ENCODE data around the gene OBSCN. TPM values are rescaled to one million over a fixed set of nuclear protein-coding genes. Genes with fewer than 3 reads are reported as not detected.
A peak's percentile ranks its signal among the peaks of the same experiment; 100 is the strongest.

The OBSCN gene
- total RNA-seq, 1 donor: 13.0 TPM

GRCh38 chr1:228209657-228210056 lies 1.8 kb downstream of the OBSCN start:
- no peak for TF ChIP-seq CTCF (IDR thresholded peaks at IDR 0.05; ENCODE audit: insufficient read depth, low read depth, low read length)

GRCh38 chr1:228210076-228210651 lies 2.3 kb downstream of the OBSCN start:
- no peak overlapping the region for H3K4me3 ChIP-seq (ENCODE audit: low read depth, low read length)
- DNase-seq (ENCODE audit: low read depth): peak; percentile 57
- TF ChIP-seq CTCF (IDR thresholded peaks at IDR 0.05; ENCODE audit: insufficient read depth, low read depth, low read length): no peak

More at GRCh38 chr1:228209657-228210056, 1.8 kb downstream of the OBSCN start:
- H3K4me3 ChIP-seq (ENCODE audit: low read depth, low read length): no peak overlapping the region
- no peak for DNase-seq (ENCODE audit: low read depth)

- H3K4me3 ChIP-seq (ENCODE audit: low read depth, low read length): no peak overlapping the region
- TF ChIP-seq CTCF (IDR thresholded peaks at IDR 0.05; ENCODE audit: insufficient read depth, low read depth, low read length): no peak
- no peak for DNase-seq (ENCODE audit: low read depth)
Observed at GRCh38 chr1:228210712-228211530, 3.1 kb downstream of the OBSCN start.

GRCh38 chr1:228211531-228212414 lies 3.9 kb downstream of the OBSCN start:
- DNase-seq (ENCODE audit: low read depth): no peak
- no peak overlapping the region for H3K4me3 ChIP-seq (ENCODE audit: low read depth, low read length)
- TF ChIP-seq CTCF (IDR thresholded peaks at IDR 0.05; ENCODE audit: insufficient read depth, low read depth, low read length): no peak

GRCh38 chr1:228212415-228212965 lies 4.6 kb downstream of the OBSCN start:
- H3K4me3 ChIP-seq (ENCODE audit: low read depth, low read length): peak overlapping the region; percentile 74
- TF ChIP-seq CTCF (IDR thresholded peaks at IDR 0.05; ENCODE audit: insufficient read depth, low read depth, low read length): no peak
- DNase-seq (ENCODE audit: low read depth): peak; percentile 5
